OCI-LY1 (cell line): ENCODE data around the gene VPS11.

Experiments used
- H2AFZ ChIP-seq: fragments of 200-600 bp; sonication (generic), shearing (Covaris generic); 2 replicates; pipeline ENCODE4 v1.6.0; 2014; ENCODE audit warnings: antibody characterized with exemption, mild to moderate bottlenecking, low read length
- H3F3A ChIP-seq: fragments of 200-600 bp; sonication (generic), shearing (Covaris generic); 2 replicates; pipeline ENCODE4 v1.6.0; 2014; ENCODE audit warnings: mild to moderate bottlenecking, antibody characterized with exemption, low read length, moderate library complexity; ENCODE audit not compliant: insufficient read depth
- H3K27ac ChIP-seq: fragments of 200-600 bp; sonication (generic); 2 replicates; pipeline ENCODE4 v1.5.1; 2014; ENCODE audit warnings: low read length, mixed run types, mild to moderate bottlenecking, low read depth; ENCODE audit not compliant: poor library complexity, severe bottlenecking
- H3K27me3 ChIP-seq: fragments of 200-600 bp; sonication (generic); 2 replicates; pipeline ENCODE4 v1.6.0; 2014; ENCODE audit warnings: antibody characterized with exemption, mild to moderate bottlenecking, low read length, moderate library complexity; ENCODE audit not compliant: insufficient read depth
- H3K36me3 ChIP-seq: fragments of 200-600 bp; sonication (generic); 2 replicates; pipeline ENCODE4 v1.6.1; 2014; ENCODE audit warnings: mild to moderate bottlenecking, antibody characterized with exemption, low read length, moderate library complexity, mixed read lengths; ENCODE audit not compliant: insufficient read depth
- H3K4me1 ChIP-seq: fragments of 200-600 bp; sonication (generic); 2 replicates; pipeline ENCODE4 v1.5.1; 2014; ENCODE audit warnings: mild to moderate bottlenecking, low read length, moderate library complexity; ENCODE audit not compliant: insufficient read depth, severe bottlenecking
- H3K4me2 ChIP-seq: fragments of 200-600 bp; sonication (generic), shearing (Covaris generic); 2 replicates; pipeline ENCODE4 v1.6.1; 2014; ENCODE audit warnings: low read length
- H3K4me3 ChIP-seq: fragments of 200-600 bp; sonication (generic); 2 replicates; pipeline ENCODE4 v1.5.1; 2014; ENCODE audit warnings: low read length, low read depth, mild to moderate bottlenecking, mixed read lengths; ENCODE audit not compliant: poor library complexity, severe bottlenecking
- H3K79me2 ChIP-seq: fragments of 200-600 bp; shearing (Covaris generic); 2 replicates; pipeline ENCODE4 v1.6.1; 2016; ENCODE audit warnings: mixed run types, low read length, mixed read lengths; ENCODE audit not compliant: insufficient read depth
- H3K9ac ChIP-seq: fragments of 200-600 bp; sonication (generic), shearing (Covaris generic); 2 replicates; pipeline ENCODE4 v1.6.1; 2014; ENCODE audit warnings: mild to moderate bottlenecking, low read length, mixed read lengths
- H3K9me2 ChIP-seq: fragments of 200-600 bp; sonication (generic), shearing (Covaris generic); 2 replicates; pipeline ENCODE4 v1.6.1; 2014; ENCODE audit warnings: low read depth, mild to moderate bottlenecking, low read length, mixed read lengths
- H3K9me3 ChIP-seq: fragments of 200-600 bp; shearing (Covaris generic); 2 replicates; pipeline ENCODE4 v1.6.1; 2014; ENCODE audit warnings: low read length, mixed read lengths
- H4K20me1 ChIP-seq: fragments of 200-600 bp; sonication (generic), shearing (Covaris generic); 2 replicates; pipeline ENCODE4 v1.6.0; 2016; ENCODE audit warnings: mild to moderate bottlenecking, low read length; ENCODE audit not compliant: insufficient read depth
- CTCF ChIP-seq: fragments of 200-600 bp; sonication (generic), shearing (Covaris generic); IDR thresholded peaks from 2 replicates; pipeline ENCODE4 v1.5.1; 2017; ENCODE audit warnings: mild to moderate bottlenecking, antibody characterized with exemption, low read length, moderate library complexity, mixed read lengths
- EZH2 ChIP-seq: fragments of 200-600 bp; sonication (generic), shearing (Covaris generic); IDR thresholded peaks from 2 replicates; pipeline ENCODE4 v1.8.0; 2017; ENCODE audit warnings: borderline replicate concordance, mixed run types, mild to moderate bottlenecking, antibody characterized with exemption, low read length, moderate library complexity, mixed read lengths

VPS11 gene

GRCh38 chr11:119025099-119025473, 42.5 kb upstream of the VPS11 start:
- Histone ChIP-seq H3K9ac (no peak overlapping the region), H3K36me3 (peaks cover 78% of the 10 kb centered on the region), H3K79me2 (0 out of 2 replicates have a peak, but pooled peaks cover 7% of the 10 kb centered on the region), H3K27me3 (no peaks in the 10 kb centered on the region), H3K4me1 (peaks cover 22% of the 10 kb centered on the region), H3K27ac (peak overlapping the region; percentile 2), H3K9me3 (no peaks in the 10 kb centered on the region), H3K9me2 (no peaks in the 10 kb centered on the region), H2AFZ (no peak overlapping the region), H3F3A (no peaks in the 10 kb centered on the region), H3K4me3 (no peak overlapping the region), H4K20me1 (no peaks in the 10 kb centered on the region), H3K4me2 (no peak overlapping the region)
- TF ChIP-seq CTCF = no peak
- TF ChIP-seq EZH2 = no peak

GRCh38 chr11:119025541-119025940, 42.1 kb upstream of the VPS11 start:
- H3F3A ChIP-seq = no peaks in the 10 kb centered on the region
- H3K9ac ChIP-seq = no peak overlapping the region
- H3K36me3 ChIP-seq = peaks cover 78% of the 10 kb centered on the region
- peaks cover 19% of the 10 kb centered on the region for H3K4me1 ChIP-seq
- no peak overlapping the region for H3K4me3 ChIP-seq
- H3K27me3 ChIP-seq = no peaks in the 10 kb centered on the region
- H3K9me3 ChIP-seq = no peaks in the 10 kb centered on the region
- no peaks in the 10 kb centered on the region for H3K9me2 ChIP-seq
- H2AFZ ChIP-seq = no peak overlapping the region
- H3K27ac ChIP-seq = peak overlapping the region; percentile 2
- H3K79me2 ChIP-seq = 0 out of 2 replicates have a peak, but pooled peaks cover 5% of the 10 kb centered on the region
- H4K20me1 ChIP-seq = no peaks in the 10 kb centered on the region
- no peak overlapping the region for H3K4me2 ChIP-seq
- TF ChIP-seq CTCF (no peak), EZH2 (no peak)

- Histone ChIP-seq H3K36me3 (peaks cover 73% of the 10 kb centered on the region), H3K27me3 (no peaks in the 10 kb centered on the region), H3K4me2 (no peak overlapping the region), H3K9me3 (no peaks in the 10 kb centered on the region), H3K9ac (no peak overlapping the region), H3K27ac (no peak overlapping the region), H3F3A (no peaks in the 10 kb centered on the region), H3K9me2 (no peaks in the 10 kb centered on the region), H3K79me2 (0 out of 2 replicates have a peak, but pooled peaks cover 5% of the 10 kb centered on the region), H3K4me1 (peaks cover 19% of the 10 kb centered on the region), H4K20me1 (no peaks in the 10 kb centered on the region), H3K4me3 (no peak overlapping the region), H2AFZ (no peak overlapping the region)
- TF ChIP-seq EZH2 (no peak), CTCF (no peak)
Observed at GRCh38 chr11:119025978-119026766, 41.4 kb upstream of the VPS11 start.
